Calu3 (cell line): Measurements from ENCODE around the gene PCBP1. TPM values are rescaled to one million over a fixed set of nuclear protein-coding genes. Genes with fewer than 3 reads are reported as not detected.

Experiments
- BruUV-seq: library from RNA; stranded (reverse); fragments of 400-500 nt; replicated peaks from 2 replicates; lab custom pipeline; 2021; lab: Mats Ljungman, UMichigan
- CTCF ChIA-PET: fragments of 300-600 bp; sonication (Branson Sonifier 250); formaldehyde crosslinking; loops from one replicate; lab custom pipeline; 2022; ENCODE audit warnings: antibody characterized with exemption; lab: Charles Lee
- DNase-seq: peaks from one replicate; pipeline ENCODE4 v3.0.0; 2022
- H3K27ac Mint-ChIP-seq: one replicate; pipeline ENCODE4 v1.8.0; 2022; ENCODE audit warnings: mixed read lengths; ENCODE audit not compliant: unreplicated experiment
- H3K27me3 Mint-ChIP-seq: one replicate; pipeline ENCODE4 v1.8.0; 2022; ENCODE audit warnings: mixed read lengths; ENCODE audit not compliant: unreplicated experiment
- H3K36me3 Mint-ChIP-seq: one replicate; pipeline ENCODE4 v1.8.0; 2022; ENCODE audit warnings: mild to moderate bottlenecking, moderate library complexity, mixed read lengths; ENCODE audit not compliant: insufficient read depth, unreplicated experiment
- H3K4me1 Mint-ChIP-seq: one replicate; pipeline ENCODE4 v1.8.0; 2022; ENCODE audit warnings: mild to moderate bottlenecking, low read depth, mixed read lengths; ENCODE audit not compliant: unreplicated experiment
- H3K4me3 Mint-ChIP-seq: one replicate; pipeline ENCODE4 v1.8.0; 2022; ENCODE audit warnings: mild to moderate bottlenecking, low read depth, moderate library complexity, mixed read lengths; ENCODE audit not compliant: unreplicated experiment
- H3K9me3 Mint-ChIP-seq: one replicate; pipeline ENCODE4 v1.8.0; 2022; ENCODE audit warnings: low read depth, mixed read lengths; ENCODE audit not compliant: unreplicated experiment
- CTCF ChIP-seq: fragments of 200-600 bp; IDR thresholded peaks from one replicate; pipeline ENCODE4 v1.8.0; 2022; ENCODE audit warnings: antibody characterized with exemption; ENCODE audit not compliant: unreplicated experiment
- intact Hi-C: fragments of 100-400 bp; cut with micrococcal nuclease; formaldehyde crosslinking; loops from one replicate; pipeline ENCODE4 v1.10.0; 2022; ENCODE audit not compliant: unreplicated experiment
- total RNA-seq: library from RNA; stranded (reverse); gene quantifications from 2 replicates; pipeline ENCODE4 v1.2.3, GENCODE V29; 2022

PCBP1 gene
- total RNA-seq, 1 experiment from 2014 or later: 252 TPM

DNA sequence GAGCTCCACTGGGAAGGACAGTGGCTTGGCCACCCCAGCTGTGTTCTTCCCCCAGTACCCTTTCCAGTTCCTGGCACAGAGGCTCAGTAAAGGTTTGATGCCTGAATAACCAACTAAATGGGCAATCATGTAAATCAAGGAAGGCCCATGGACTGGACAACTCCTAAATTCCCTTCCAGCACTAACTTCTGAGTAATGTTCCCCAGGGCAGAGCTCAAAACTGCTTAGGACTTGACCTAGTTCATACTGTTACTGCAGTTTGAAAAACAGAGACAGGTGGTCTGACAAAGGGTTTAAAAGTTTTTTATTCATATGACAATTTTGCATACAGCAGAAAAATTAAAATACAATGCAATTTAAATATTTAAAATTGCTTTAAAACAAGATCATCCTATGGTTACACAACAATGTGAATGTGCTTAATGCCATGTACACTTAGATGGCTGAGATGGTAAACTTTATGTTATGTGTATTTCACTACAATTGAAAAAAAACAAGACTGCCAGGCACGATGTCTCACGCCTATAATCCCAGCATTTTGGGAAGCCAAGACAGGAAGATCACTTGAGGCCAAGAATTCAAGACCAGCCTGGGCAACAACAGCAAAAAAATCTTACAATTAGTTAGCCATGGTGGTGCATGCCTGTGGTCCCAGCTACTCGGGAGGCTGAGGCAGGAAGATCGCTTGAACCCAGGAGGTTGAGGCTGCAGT is 26.2 kb downstream of the PCBP1 start:
- intact Hi-C loops: no loop called here
- H3K36me3 Mint-ChIP-seq: peaks cover 7% of the 10 kb centered on the region
- no peak overlapping the region for H3K4me3 Mint-ChIP-seq
- H3K27ac Mint-ChIP-seq: peak overlapping the region; percentile 24
- no peaks in the 10 kb centered on the region for H3K9me3 Mint-ChIP-seq
- no peak for DNase-seq
- no peak for TF ChIP-seq CTCF
- BruUV-seq: no TSS peak
- H3K4me1 Mint-ChIP-seq: peaks cover 37% of the 10 kb centered on the region
- H3K27me3 Mint-ChIP-seq: no peaks in the 10 kb centered on the region
- CTCF ChIA-PET: interaction anchor here (0.6 kb wide), 2 partner anchors 8 to 48 kb away, joined by 4 to 6 read pairs; no protein-coding TSS in a partner anchor

- Mint-ChIP-seq H3K4me1 (peaks cover 34% of the 10 kb centered on the region), H3K9me3 (no peaks in the 10 kb centered on the region), H3K27ac (no peak overlapping the region), H3K4me3 (no peak overlapping the region), H3K36me3 (no peaks in the 10 kb centered on the region), H3K27me3 (no peaks in the 10 kb centered on the region)
- DNase-seq: no peak
- intact Hi-C loops: no loop called here
- CTCF ChIA-PET: interaction anchor here (1.1 kb wide), 1 partner anchor 9 kb away, joined by 5 read pairs; no protein-coding TSS in a partner anchor
- TF ChIP-seq CTCF: no peak
- no TSS peak for BruUV-seq
Measured at GRCh38 chr2:70115646-70116442, 28.6 kb downstream of the PCBP1 start.

DNA sequence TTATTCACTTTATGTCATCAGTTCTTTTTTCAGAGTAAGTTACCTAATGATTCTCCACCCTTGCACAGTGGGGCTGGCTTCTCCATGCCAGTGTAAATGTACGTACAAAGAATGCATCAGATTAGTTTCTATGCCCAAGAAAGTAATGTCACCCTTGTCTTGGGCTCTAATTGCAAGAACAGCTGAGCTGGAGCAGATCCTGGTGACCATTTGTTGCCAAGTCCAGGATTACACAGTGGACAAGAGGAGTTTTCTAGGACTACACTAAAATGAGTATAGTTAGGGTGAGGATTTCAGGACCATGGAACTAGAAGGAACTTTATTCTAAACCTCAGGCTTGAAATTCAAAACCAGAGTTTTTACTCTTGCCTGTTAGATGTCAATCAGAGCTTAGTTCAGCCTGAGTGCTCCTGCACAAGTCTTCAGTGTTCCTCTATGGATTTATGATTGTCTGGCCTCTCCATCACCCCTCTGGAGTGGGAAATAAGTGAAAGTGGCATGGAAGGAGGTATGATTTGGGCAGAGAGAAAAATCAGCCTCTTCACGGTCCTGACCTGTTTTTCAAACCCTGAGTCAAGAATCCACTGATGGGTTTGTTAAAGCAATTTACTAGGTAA is 29.8 kb downstream of the PCBP1 start:
- TF ChIP-seq CTCF: no peak
- no peak for DNase-seq
- Mint-ChIP-seq H3K4me3 (no peak overlapping the region), H3K27me3 (no peaks in the 10 kb centered on the region), H3K9me3 (no peaks in the 10 kb centered on the region), H3K27ac (no peak overlapping the region), H3K36me3 (no peaks in the 10 kb centered on the region), H3K4me1 (peaks cover 24% of the 10 kb centered on the region)
- intact Hi-C loops: no loop called here
- CTCF ChIA-PET: no interaction called here
- no TSS peak for BruUV-seq

- Mint-ChIP-seq H3K27ac (no peak overlapping the region), H3K4me3 (no peak overlapping the region)
- CTCF ChIA-PET: interaction anchor here (0.6 kb wide), 1 partner anchor 54 kb away, joined by 3 read pairs; no protein-coding TSS in a partner anchor
Measured at GRCh38 chr2:70118798-70119454, 31.6 kb downstream of the PCBP1 start.

More at GRCh38 chr2:70118798-70119454, 31.6 kb downstream of the PCBP1 start:
- Mint-ChIP-seq H3K27me3 (no peaks in the 10 kb centered on the region), H3K4me1 (peaks cover 22% of the 10 kb centered on the region), H3K9me3 (no peaks in the 10 kb centered on the region), H3K36me3 (peaks cover 11% of the 10 kb centered on the region)
- TF ChIP-seq CTCF: no peak
- intact Hi-C loops: no loop called here
- no peak for DNase-seq
- no TSS peak for BruUV-seq
